GM12878 (cell line): ENCODE results near the gene NSD2.

Experiments used
- MXI1 ChIP-seq: fragments of 150-350 bp; IDR thresholded peaks from 2 replicates; pipeline ENCODE4 v1.6.1; 2011; ENCODE audit warnings: low read depth, mild to moderate bottlenecking, inconsistent platforms, low read length, improper control_type of control experiment
- REST ChIP-seq: IDR thresholded peaks from 2 replicates; pipeline ENCODE4 v1.6.1; 2012; ENCODE audit warnings: mild to moderate bottlenecking, low read depth, low read length

- no peak for TF ChIP-seq REST
- no peak for TF ChIP-seq MXI1
These were observed 51.6 kb downstream of the NSD2 start for GRCh38 chr4:1922821-1923220.
